Measurements from ENCODE around the gene YBX2.
"Not testable (repeated sequence)": the region's sequence is repeated elsewhere in the genome, so short reads cannot be mapped to it uniquely, and the experiment has no call there.

YBX2 gene

GRCh38 chr17:7262935-7263800 is 31.3 kb downstream of the YBX2 start:
- no peak for DNase-seq (ENCODE audit: low read depth)

GRCh38 chr17:7262192-7262934 is 32.1 kb downstream of the YBX2 start, which contains the start of gene CLDN7:
CLDN7 (minus strand) TSS chr17:7262478; CDS start chr17:7262043, 435 bp downstream.
- no peak for DNase-seq (ENCODE audit: low read depth)

- DNase-seq (ENCODE audit: low read depth), result no peak
These were observed 32.9 kb downstream of the YBX2 start for GRCh38 chr17:7261379-7262191.

GRCh38 chr17:7260651-7261378 is 33.6 kb downstream of the YBX2 start:
- DNase-seq (ENCODE audit: low read depth), result no peak

- no peak for DNase-seq (ENCODE audit: low read depth)
These were observed 34.3 kb downstream of the YBX2 start for GRCh38 chr17:7260151-7260550.

GRCh38 chr17:7259555-7259889 is 34.9 kb downstream of the YBX2 start:
- DNase-seq (ENCODE audit: low read depth), result no peak

GRCh38 chr17:7258731-7259554 is 35.5 kb downstream of the YBX2 start:
- no peak for DNase-seq (ENCODE audit: low read depth)

GRCh38 chr17:7256766-7257456 is 37.5 kb downstream of the YBX2 start:
- no peak for DNase-seq (ENCODE audit: low read depth)

- DNase-seq (ENCODE audit: low read depth), result no peak
These were observed 39.9 kb downstream of the YBX2 start for GRCh38 chr17:7254511-7254910.

GRCh38 chr17:7253082-7253481 is 41.4 kb downstream of the YBX2 start:
- DNase-seq (ENCODE audit: low read depth), result no peak

GRCh38 chr17:7252176-7253043 is 42.0 kb downstream of the YBX2 start, which contains the start of gene ELP5:
ELP5 (plus strand) TSS chr17:7252215; CDS start chr17:7252551, 336 bp downstream.
- peak; percentile 79 for DNase-seq (ENCODE audit: low read depth)

- DNase-seq (ENCODE audit: low read depth), result peak; percentile 99
These were observed 42.7 kb downstream of the YBX2 start, which contains the start of gene CTDNEP1 for GRCh38 chr17:7251661-7252175. CTDNEP1 (minus strand) TSS chr17:7251734; CDS start chr17:7251296, 438 bp downstream.

GRCh38 chr17:7250695-7251627 is 43.5 kb downstream of the YBX2 start:
- no peak for DNase-seq (ENCODE audit: low read depth)

- no peak for DNase-seq (ENCODE audit: low read depth)
These were observed 44.6 kb downstream of the YBX2 start for GRCh38 chr17:7249830-7250229.

- no peak for DNase-seq (ENCODE audit: low read depth)
These were observed 45.2 kb downstream of the YBX2 start for GRCh38 chr17:7249214-7249613.

GRCh38 chr17:7248796-7249195 is 45.6 kb downstream of the YBX2 start:
- DNase-seq (ENCODE audit: low read depth), result no peak

- DNase-seq (ENCODE audit: low read depth), result no peak
These were observed 47.7 kb downstream of the YBX2 start for GRCh38 chr17:7246779-7247178.

- not testable (repeated sequence) for DNase-seq (ENCODE audit: low read depth)
These were observed 50.6 kb downstream of the YBX2 start for GRCh38 chr17:7243838-7244237.

All from activated gamma-delta T cell treated with anti-CD3 and anti-CD28 coated beads, Interleukin-2, amount 50 U/mL, for 16 hours (primary cell).